ENCODE measurements around the gene SLC44A3. TPM values are rescaled to one million over a fixed set of nuclear protein-coding genes. Genes with fewer than 3 reads are reported as not detected.
A peak's percentile ranks its signal among the peaks of the same experiment; 100 is the strongest.

SLC44A3 gene
- total and polyA plus RNA-seq, 2 of the 8 experiments (the other 6 are each of a cell fraction or from before 2014, with no cell fraction given) = 4.2 to 5.0 TPM

- TF ChIP-seq RBBP5 (IDR thresholded peaks at IDR 0.05; ENCODE audit: borderline replicate concordance, low read depth, low read length) (peak; percentile 46; the same call in 1 of the 2 replicates), MAX (IDR thresholded peaks at IDR 0.05) (peak; percentile 24; the same call in 1 of the 2 replicates), TAF7 (optimal IDR thresholded peaks at IDR 0.05; ENCODE audit: borderline replicate concordance, low read depth, low read length) (peak; percentile 58), CTCF (IDR thresholded peaks at IDR 0.05; ENCODE audit: control extremely low read depth in 1 of 3, insufficient read depth in 1 of 3, low read depth in 1 of 3, low read length in 3 of 3) (peak; percentile 20 to 50 (median 30)), CHD7 (IDR thresholded peaks at IDR 0.05; ENCODE audit: insufficient replicate concordance, low read length) (no peak), SP4 (IDR thresholded peaks at IDR 0.05; ENCODE audit: low read length) (no peak)
Measured at GRCh38 chr1:94819945-94820746, at the start of gene SLC44A3 (continued).

All from H1 (cell line).